ENCODE results near the gene USP40. TPM values are rescaled to one million over a fixed set of nuclear protein-coding genes. Genes with fewer than 3 reads are reported as not detected.

The USP40 gene
- total and polyA plus RNA-seq, 4 experiments from 2014 or later = 4.4 to 21.6 (median 11.7) TPM

- H3K9me3 ChIP-seq (ENCODE audit: control insufficient read depth in 1 of 2, low read length in 2 of 2) = no peaks in the 10 kb centered on the region
- no peak overlapping the region for H3K27ac ChIP-seq (ENCODE audit: low read depth, low read length)
- Mint-ChIP-seq H3K4me3 (no peak overlapping the region), H3K27me3 (no peaks in the 10 kb centered on the region), H3K27ac (peak overlapping the region in 1 of 7 donors; percentile 62), H3K9me3 (no peaks in the 10 kb centered on the region), H3K4me1 (no peaks in the 10 kb centered on the region), H3K36me3 (peaks cover 30 to 45% of the 10 kb centered on the region in 2 donors)
- CTCF ChIA-PET (ENCODE audit: partially characterized antibody) = no interaction called here
- DNase-seq = no peak
- no peak overlapping the region for H3K4me3 ChIP-seq (ENCODE audit: low read length in 2 of 2)
- POLR2A ChIA-PET (ENCODE audit: partially characterized antibody) = no interaction called here
- intact Hi-C loops (cut with micrococcal nuclease) = no loop called here
- peaks cover 9% of the 10 kb centered on the region for H3K36me3 ChIP-seq (ENCODE audit: insufficient read depth, low read length)
- H3K4me1 ChIP-seq (ENCODE audit: insufficient read depth, low read length) = no peaks in the 10 kb centered on the region
- no peaks in the 10 kb centered on the region for H3K27me3 ChIP-seq (ENCODE audit: insufficient read depth, low read length)
These were observed 93.2 kb downstream of the USP40 start for GRCh38 chr2:233473386-233473791.

GRCh38 chr2:233471291-233472035 lies 95.1 kb downstream of the USP40 start:
- no peak overlapping the region for H3K4me3 Mint-ChIP-seq
- H3K9me3 Mint-ChIP-seq = no peaks in the 10 kb centered on the region
- Histone ChIP-seq H3K4me3 (ENCODE audit: low read length in 2 of 2) (no peak overlapping the region), H3K9me3 (ENCODE audit: control insufficient read depth in 1 of 2, low read length in 2 of 2) (no peaks in the 10 kb centered on the region), H3K27ac (ENCODE audit: low read depth, low read length) (no peak overlapping the region), H3K4me1 (ENCODE audit: insufficient read depth, low read length) (no peaks in the 10 kb centered on the region), H3K27me3 (ENCODE audit: insufficient read depth, low read length) (no peaks in the 10 kb centered on the region), H3K36me3 (ENCODE audit: insufficient read depth, low read length) (peaks cover 24% of the 10 kb centered on the region)
- no peaks in the 10 kb centered on the region for H3K27me3 Mint-ChIP-seq
- ChIA-PET CTCF (ENCODE audit: partially characterized antibody) (no interaction called here), POLR2A (ENCODE audit: partially characterized antibody) (no interaction called here)
- H3K4me1 Mint-ChIP-seq = no peaks in the 10 kb centered on the region
- DNase-seq = no peak
- no peak overlapping the region for H3K27ac Mint-ChIP-seq
- peaks cover 47 to 58% of the 10 kb centered on the region in 2 donors for H3K36me3 Mint-ChIP-seq
- intact Hi-C loops (cut with micrococcal nuclease) = no loop called here

GRCh38 chr2:233470839-233471238 lies 95.7 kb downstream of the USP40 start:
- peaks cover 53 to 63% of the 10 kb centered on the region in 2 donors for H3K36me3 Mint-ChIP-seq

GRCh38 chr2:233470011-233470687 lies 96.4 kb downstream of the USP40 start:
- Histone ChIP-seq H3K27ac (ENCODE audit: low read depth, low read length) (no peak overlapping the region), H3K4me1 (ENCODE audit: insufficient read depth, low read length) (no peaks in the 10 kb centered on the region), H3K4me3 (ENCODE audit: low read length in 2 of 2) (no peak overlapping the region), H3K27me3 (ENCODE audit: insufficient read depth, low read length) (no peaks in the 10 kb centered on the region), H3K36me3 (ENCODE audit: insufficient read depth, low read length) (peaks cover 24% of the 10 kb centered on the region), H3K9me3 (ENCODE audit: control insufficient read depth in 1 of 2, low read length in 2 of 2) (no peaks in the 10 kb centered on the region)
- H3K27ac Mint-ChIP-seq = peak overlapping the region in 1 of 7 donors; percentile 37
- no peak for DNase-seq
- ChIA-PET CTCF (ENCODE audit: partially characterized antibody) (no interaction called here), POLR2A (ENCODE audit: partially characterized antibody) (no interaction called here)
- H3K4me3 Mint-ChIP-seq = no peak overlapping the region
- H3K36me3 Mint-ChIP-seq = peaks cover 55 to 62% of the 10 kb centered on the region in 2 donors
- H3K4me1 Mint-ChIP-seq = no peaks in the 10 kb centered on the region
- intact Hi-C loops (cut with micrococcal nuclease) = no loop called here
- H3K9me3 Mint-ChIP-seq = no peaks in the 10 kb centered on the region
- no peaks in the 10 kb centered on the region for H3K27me3 Mint-ChIP-seq

More at GRCh38 chr2:233470839-233471238, 95.7 kb downstream of the USP40 start:
- intact Hi-C loops (cut with micrococcal nuclease) = no loop called here
- DNase-seq = no peak
- Mint-ChIP-seq H3K4me1 (no peaks in the 10 kb centered on the region), H3K27ac (peak overlapping the region in 2 of 7 donors; percentile 37 to 85), H3K9me3 (no peaks in the 10 kb centered on the region), H3K4me3 (no peak overlapping the region), H3K27me3 (no peaks in the 10 kb centered on the region)
- no peaks in the 10 kb centered on the region for H3K27me3 ChIP-seq (ENCODE audit: insufficient read depth, low read length)
- no peak overlapping the region for H3K4me3 ChIP-seq (ENCODE audit: low read length in 2 of 2)
- CTCF ChIA-PET (ENCODE audit: partially characterized antibody) = no interaction called here
- H3K9me3 ChIP-seq (ENCODE audit: control insufficient read depth in 1 of 2, low read length in 2 of 2) = no peaks in the 10 kb centered on the region
- POLR2A ChIA-PET (ENCODE audit: partially characterized antibody) = no interaction called here
- no peak overlapping the region for H3K27ac ChIP-seq (ENCODE audit: low read depth, low read length)
- no peaks in the 10 kb centered on the region for H3K4me1 ChIP-seq (ENCODE audit: insufficient read depth, low read length)
- peaks cover 24% of the 10 kb centered on the region for H3K36me3 ChIP-seq (ENCODE audit: insufficient read depth, low read length)

- no peak overlapping the region for H3K27ac ChIP-seq (ENCODE audit: low read depth, low read length)
- peaks cover 28% of the 10 kb centered on the region for H3K36me3 ChIP-seq (ENCODE audit: insufficient read depth, low read length)
- DNase-seq = no peak
- Mint-ChIP-seq H3K4me1 (no peaks in the 10 kb centered on the region), H3K9me3 (no peaks in the 10 kb centered on the region), H3K27me3 (no peaks in the 10 kb centered on the region), H3K36me3 (peaks cover 57 to 66% of the 10 kb centered on the region in 2 donors), H3K4me3 (peak overlapping the region in 1 of 8 donors; percentile 44), H3K27ac (peak overlapping the region in 3 of 7 donors; percentile 23 to 80 (median 66))
- H3K9me3 ChIP-seq (ENCODE audit: control insufficient read depth in 1 of 2, low read length in 2 of 2) = no peaks in the 10 kb centered on the region
- intact Hi-C loops (cut with micrococcal nuclease) = no loop called here
- no peak overlapping the region for H3K4me3 ChIP-seq (ENCODE audit: low read length in 2 of 2)
- CTCF ChIA-PET (ENCODE audit: partially characterized antibody) = no interaction called here
- no peaks in the 10 kb centered on the region for H3K27me3 ChIP-seq (ENCODE audit: insufficient read depth, low read length)
- POLR2A ChIA-PET (ENCODE audit: partially characterized antibody) = no interaction called here
- H3K4me1 ChIP-seq (ENCODE audit: insufficient read depth, low read length) = no peaks in the 10 kb centered on the region
These were observed 97.1 kb downstream of the USP40 start for GRCh38 chr2:233469261-233470010.

GRCh38 chr2:233468741-233469110 lies 97.9 kb downstream of the USP40 start:
- Mint-ChIP-seq H3K27me3 (no peaks in the 10 kb centered on the region), H3K4me1 (no peaks in the 10 kb centered on the region), H3K9me3 (no peaks in the 10 kb centered on the region), H3K36me3 (peaks cover 62 to 73% of the 10 kb centered on the region in 2 donors), H3K27ac (peak overlapping the region in 1 of 7 donors; percentile 63), H3K4me3 (no peak overlapping the region)
- Histone ChIP-seq H3K36me3 (ENCODE audit: insufficient read depth, low read length) (peaks cover 35% of the 10 kb centered on the region), H3K4me3 (ENCODE audit: low read length in 2 of 2) (no peak overlapping the region), H3K27ac (ENCODE audit: low read depth, low read length) (no peak overlapping the region), H3K27me3 (ENCODE audit: insufficient read depth, low read length) (no peaks in the 10 kb centered on the region), H3K4me1 (ENCODE audit: insufficient read depth, low read length) (no peaks in the 10 kb centered on the region), H3K9me3 (ENCODE audit: control insufficient read depth in 1 of 2, low read length in 2 of 2) (no peaks in the 10 kb centered on the region)
- DNase-seq = no peak
- CTCF ChIA-PET (ENCODE audit: partially characterized antibody) = no interaction called here
- intact Hi-C loops (cut with micrococcal nuclease) = no loop called here
- POLR2A ChIA-PET (ENCODE audit: partially characterized antibody) = no interaction called here

- Mint-ChIP-seq H3K36me3 (peaks cover 67 to 75% of the 10 kb centered on the region in 2 donors), H3K9me3 (peaks cover 0 to 2% (median 0%) of the 10 kb centered on the region in 8 donors), H3K27me3 (no peaks in the 10 kb centered on the region), H3K27ac (peak overlapping the region in 1 of 7 donors; percentile 63), H3K4me1 (no peaks in the 10 kb centered on the region), H3K4me3 (no peak overlapping the region)
- no peaks in the 10 kb centered on the region for H3K4me1 ChIP-seq (ENCODE audit: insufficient read depth, low read length)
- ChIA-PET CTCF (ENCODE audit: partially characterized antibody) (interaction anchor here (1.1 kb wide), 1 partner anchor 65 kb away, joined by 3 read pairs; no protein-coding TSS in a partner anchor), POLR2A (ENCODE audit: partially characterized antibody) (no interaction called here)
- DNase-seq = no peak
- H3K36me3 ChIP-seq (ENCODE audit: insufficient read depth, low read length) = peaks cover 40% of the 10 kb centered on the region
- intact Hi-C loops (cut with micrococcal nuclease) = no loop called here
- H3K9me3 ChIP-seq (ENCODE audit: control insufficient read depth in 1 of 2, low read length in 2 of 2) = no peaks in the 10 kb centered on the region
- H3K27me3 ChIP-seq (ENCODE audit: insufficient read depth, low read length) = no peaks in the 10 kb centered on the region
- H3K4me3 ChIP-seq (ENCODE audit: low read length in 2 of 2) = no peak overlapping the region
- H3K27ac ChIP-seq (ENCODE audit: low read depth, low read length) = no peak overlapping the region
These were observed 98.4 kb downstream of the USP40 start for GRCh38 chr2:233468047-233468740.
